Measurements from ENCODE around the gene OR14C36.

OR14C36 gene

DNA sequence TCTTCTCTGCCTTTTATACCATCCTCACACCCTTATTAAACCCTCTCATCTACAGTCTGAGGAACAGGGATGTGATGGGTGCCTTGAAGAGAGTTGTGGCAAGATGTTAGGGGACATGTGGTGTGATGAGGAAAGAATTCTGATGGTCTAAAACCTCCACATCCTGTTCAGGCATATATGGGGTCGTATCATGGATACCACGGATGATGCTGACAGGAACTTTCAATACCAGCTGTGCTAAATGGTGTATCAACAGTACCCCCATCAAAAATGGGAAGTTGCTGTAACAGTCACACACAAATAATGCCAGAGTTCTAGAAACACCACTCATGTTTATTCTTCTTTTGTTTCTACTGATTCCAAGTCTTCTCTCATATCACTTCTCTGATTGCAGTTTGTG is 39.9 kb downstream of the OR14C36 start (continued):
- TF ChIP-seq, protein P1, sequence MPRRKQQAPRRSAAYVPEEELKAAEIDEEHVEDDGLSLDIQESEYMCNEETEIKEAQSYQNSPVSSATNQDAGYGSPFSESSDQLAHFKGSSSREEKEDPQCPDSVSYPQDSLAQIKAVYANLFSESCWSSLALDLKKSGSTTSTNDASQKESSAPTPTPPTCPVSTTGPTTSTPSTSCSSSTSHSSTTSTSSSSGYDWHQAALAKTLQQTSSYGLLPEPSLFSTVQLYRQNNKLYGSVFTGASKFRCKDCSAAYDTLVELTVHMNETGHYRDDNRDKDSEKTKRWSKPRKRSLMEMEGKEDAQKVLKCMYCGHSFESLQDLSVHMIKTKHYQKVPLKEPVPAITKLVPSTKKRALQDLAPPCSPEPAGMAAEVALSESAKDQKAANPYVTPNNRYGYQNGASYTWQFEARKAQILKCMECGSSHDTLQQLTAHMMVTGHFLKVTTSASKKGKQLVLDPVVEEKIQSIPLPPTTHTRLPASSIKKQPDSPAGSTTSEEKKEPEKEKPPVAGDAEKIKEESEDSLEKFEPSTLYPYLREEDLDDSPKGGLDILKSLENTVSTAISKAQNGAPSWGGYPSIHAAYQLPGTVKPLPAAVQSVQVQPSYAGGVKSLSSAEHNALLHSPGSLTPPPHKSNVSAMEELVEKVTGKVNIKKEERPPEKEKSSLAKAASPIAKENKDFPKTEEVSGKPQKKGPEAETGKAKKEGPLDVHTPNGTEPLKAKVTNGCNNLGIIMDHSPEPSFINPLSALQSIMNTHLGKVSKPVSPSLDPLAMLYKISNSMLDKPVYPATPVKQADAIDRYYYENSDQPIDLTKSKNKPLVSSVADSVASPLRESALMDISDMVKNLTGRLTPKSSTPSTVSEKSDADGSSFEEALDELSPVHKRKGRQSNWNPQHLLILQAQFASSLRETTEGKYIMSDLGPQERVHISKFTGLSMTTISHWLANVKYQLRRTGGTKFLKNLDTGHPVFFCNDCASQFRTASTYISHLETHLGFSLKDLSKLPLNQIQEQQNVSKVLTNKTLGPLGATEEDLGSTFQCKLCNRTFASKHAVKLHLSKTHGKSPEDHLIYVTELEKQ (tag by site-specific recombination; IDR thresholded peaks at IDR 0.05; ENCODE audit: borderline replicate concordance), result no peak
- TF ChIP-seq ZNF248 (tag by site-specific recombination; IDR thresholded peaks at IDR 0.05) (no peak), ZNF394 (tag by site-specific recombination; IDR thresholded peaks at IDR 0.05; ENCODE audit: borderline replicate concordance) (no peak), ZNF174 (tag by site-specific recombination; IDR thresholded peaks at IDR 0.05) (no peak), ZNF391 (tag by site-specific recombination; IDR thresholded peaks at IDR 0.05; ENCODE audit: borderline replicate concordance, low read depth) (no peak), GFI1B (tag by site-specific recombination; IDR thresholded peaks at IDR 0.05) (no peak), ZNF324 (tag by site-specific recombination; IDR thresholded peaks at IDR 0.05) (no peak)
- TF ChIP-seq, protein P2, sequence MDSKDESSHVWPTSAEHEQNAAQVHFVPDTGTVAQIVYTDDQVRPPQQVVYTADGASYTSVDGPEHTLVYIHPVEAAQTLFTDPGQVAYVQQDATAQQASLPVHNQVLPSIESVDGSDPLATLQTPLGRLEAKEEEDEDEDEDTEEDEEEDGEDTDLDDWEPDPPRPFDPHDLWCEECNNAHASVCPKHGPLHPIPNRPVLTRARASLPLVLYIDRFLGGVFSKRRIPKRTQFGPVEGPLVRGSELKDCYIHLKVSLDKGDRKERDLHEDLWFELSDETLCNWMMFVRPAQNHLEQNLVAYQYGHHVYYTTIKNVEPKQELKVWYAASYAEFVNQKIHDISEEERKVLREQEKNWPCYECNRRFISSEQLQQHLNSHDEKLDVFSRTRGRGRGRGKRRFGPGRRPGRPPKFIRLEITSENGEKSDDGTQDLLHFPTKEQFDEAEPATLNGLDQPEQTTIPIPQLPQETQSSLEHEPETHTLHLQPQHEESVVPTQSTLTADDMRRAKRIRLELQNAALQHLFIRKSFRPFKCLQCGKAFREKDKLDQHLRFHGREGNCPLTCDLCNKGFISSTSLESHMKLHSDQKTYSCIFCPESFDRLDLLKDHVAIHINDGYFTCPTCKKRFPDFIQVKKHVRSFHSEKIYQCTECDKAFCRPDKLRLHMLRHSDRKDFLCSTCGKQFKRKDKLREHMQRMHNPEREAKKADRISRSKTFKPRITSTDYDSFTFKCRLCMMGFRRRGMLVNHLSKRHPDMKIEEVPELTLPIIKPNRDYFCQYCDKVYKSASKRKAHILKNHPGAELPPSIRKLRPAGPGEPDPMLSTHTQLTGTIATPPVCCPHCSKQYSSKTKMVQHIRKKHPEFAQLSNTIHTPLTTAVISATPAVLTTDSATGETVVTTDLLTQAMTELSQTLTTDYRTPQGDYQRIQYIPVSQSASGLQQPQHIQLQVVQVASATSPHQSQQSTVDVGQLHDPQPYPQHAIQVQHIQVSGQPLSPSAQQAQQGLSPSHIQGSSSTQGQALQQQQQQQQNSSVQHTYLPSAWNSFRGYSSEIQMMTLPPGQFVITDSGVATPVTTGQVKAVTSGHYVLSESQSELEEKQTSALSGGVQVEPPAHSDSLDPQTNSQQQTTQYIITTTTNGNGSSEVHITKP (tag by site-specific recombination; IDR thresholded peaks at IDR 0.05), result no peak

DNA sequence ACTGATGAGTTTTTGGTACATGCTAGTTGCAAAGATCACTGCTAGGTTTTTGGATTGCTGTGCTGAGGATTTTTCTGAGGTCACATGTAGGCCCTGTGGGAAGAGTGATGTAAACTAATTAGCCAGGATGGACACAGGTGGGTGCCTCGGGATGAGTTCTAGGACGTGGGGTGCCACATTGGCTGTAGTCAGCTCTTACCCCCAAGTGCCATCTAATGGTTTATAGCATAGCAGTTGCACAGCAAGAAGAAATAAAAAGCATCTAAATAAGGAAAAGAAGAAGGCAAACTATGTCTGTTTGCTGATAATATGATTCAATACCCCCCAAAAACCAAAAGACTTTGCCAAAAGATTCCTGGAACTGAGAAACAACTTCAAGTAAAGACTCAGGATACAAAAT is 44.5 kb downstream of the OR14C36 start:
- no peak overlapping the region for H3K27ac ChIP-seq (ENCODE audit: extremely low read depth, low read depth, low read length)
- ChIA-PET CTCF (no interaction called here), POLR2A (no interaction called here)
- H3K4me1 ChIP-seq (ENCODE audit: control insufficient read depth, insufficient read depth, low read length), result no peaks in the 10 kb centered on the region
- no peaks in the 10 kb centered on the region for H3K9me3 ChIP-seq (ENCODE audit: control insufficient read depth, insufficient read depth, low read depth, low read length)
- no peaks in the 10 kb centered on the region for H3K36me3 ChIP-seq (ENCODE audit: control insufficient read depth in 2 of 2, insufficient read depth in 1 of 2, low read length in 2 of 2)
- H3K4me3 ChIP-seq (ENCODE audit: low read depth, low read length), result no peak overlapping the region
- TF ChIP-seq GLIS1 (tag by site-specific recombination; IDR thresholded peaks at IDR 0.05) (no peak), ZBTB7A (tag by site-specific recombination; IDR thresholded peaks at IDR 0.05; ENCODE audit: low read depth) (no peak), ZNF791 (tag by site-specific recombination; IDR thresholded peaks at IDR 0.05) (no peak), ZNF558 (tag by site-specific recombination; IDR thresholded peaks at IDR 0.05) (no peak), ZNF654 (tag by site-specific recombination; IDR thresholded peaks at IDR 0.05; ENCODE audit: low read depth) (no peak), ZNF596 (tag by site-specific recombination; IDR thresholded peaks at IDR 0.05) (no peak), YY2 (tag by site-specific recombination; IDR thresholded peaks at IDR 0.05) (no peak), ZNF560 (tag by site-specific recombination; IDR thresholded peaks at IDR 0.05; ENCODE audit: borderline replicate concordance) (no peak)
- TF ChIP-seq, protein P3, sequence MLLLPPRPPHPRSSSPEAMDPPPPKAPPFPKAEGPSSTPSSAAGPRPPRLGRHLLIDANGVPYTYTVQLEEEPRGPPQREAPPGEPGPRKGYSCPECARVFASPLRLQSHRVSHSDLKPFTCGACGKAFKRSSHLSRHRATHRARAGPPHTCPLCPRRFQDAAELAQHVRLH (tag by site-specific recombination; IDR thresholded peaks at IDR 0.05), result no peak
- TF ChIP-seq, protein P4, sequence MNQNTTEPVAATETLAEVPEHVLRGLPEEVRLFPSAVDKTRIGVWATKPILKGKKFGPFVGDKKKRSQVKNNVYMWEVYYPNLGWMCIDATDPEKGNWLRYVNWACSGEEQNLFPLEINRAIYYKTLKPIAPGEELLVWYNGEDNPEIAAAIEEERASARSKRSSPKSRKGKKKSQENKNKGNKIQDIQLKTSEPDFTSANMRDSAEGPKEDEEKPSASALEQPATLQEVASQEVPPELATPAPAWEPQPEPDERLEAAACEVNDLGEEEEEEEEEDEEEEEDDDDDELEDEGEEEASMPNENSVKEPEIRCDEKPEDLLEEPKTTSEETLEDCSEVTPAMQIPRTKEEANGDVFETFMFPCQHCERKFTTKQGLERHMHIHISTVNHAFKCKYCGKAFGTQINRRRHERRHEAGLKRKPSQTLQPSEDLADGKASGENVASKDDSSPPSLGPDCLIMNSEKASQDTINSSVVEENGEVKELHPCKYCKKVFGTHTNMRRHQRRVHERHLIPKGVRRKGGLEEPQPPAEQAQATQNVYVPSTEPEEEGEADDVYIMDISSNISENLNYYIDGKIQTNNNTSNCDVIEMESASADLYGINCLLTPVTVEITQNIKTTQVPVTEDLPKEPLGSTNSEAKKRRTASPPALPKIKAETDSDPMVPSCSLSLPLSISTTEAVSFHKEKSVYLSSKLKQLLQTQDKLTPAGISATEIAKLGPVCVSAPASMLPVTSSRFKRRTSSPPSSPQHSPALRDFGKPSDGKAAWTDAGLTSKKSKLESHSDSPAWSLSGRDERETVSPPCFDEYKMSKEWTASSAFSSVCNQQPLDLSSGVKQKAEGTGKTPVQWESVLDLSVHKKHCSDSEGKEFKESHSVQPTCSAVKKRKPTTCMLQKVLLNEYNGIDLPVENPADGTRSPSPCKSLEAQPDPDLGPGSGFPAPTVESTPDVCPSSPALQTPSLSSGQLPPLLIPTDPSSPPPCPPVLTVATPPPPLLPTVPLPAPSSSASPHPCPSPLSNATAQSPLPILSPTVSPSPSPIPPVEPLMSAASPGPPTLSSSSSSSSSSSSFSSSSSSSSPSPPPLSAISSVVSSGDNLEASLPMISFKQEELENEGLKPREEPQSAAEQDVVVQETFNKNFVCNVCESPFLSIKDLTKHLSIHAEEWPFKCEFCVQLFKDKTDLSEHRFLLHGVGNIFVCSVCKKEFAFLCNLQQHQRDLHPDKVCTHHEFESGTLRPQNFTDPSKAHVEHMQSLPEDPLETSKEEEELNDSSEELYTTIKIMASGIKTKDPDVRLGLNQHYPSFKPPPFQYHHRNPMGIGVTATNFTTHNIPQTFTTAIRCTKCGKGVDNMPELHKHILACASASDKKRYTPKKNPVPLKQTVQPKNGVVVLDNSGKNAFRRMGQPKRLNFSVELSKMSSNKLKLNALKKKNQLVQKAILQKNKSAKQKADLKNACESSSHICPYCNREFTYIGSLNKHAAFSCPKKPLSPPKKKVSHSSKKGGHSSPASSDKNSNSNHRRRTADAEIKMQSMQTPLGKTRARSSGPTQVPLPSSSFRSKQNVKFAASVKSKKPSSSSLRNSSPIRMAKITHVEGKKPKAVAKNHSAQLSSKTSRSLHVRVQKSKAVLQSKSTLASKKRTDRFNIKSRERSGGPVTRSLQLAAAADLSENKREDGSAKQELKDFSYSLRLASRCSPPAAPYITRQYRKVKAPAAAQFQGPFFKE (tag by site-specific recombination; IDR thresholded peaks at IDR 0.05; ENCODE audit: borderline replicate concordance), result no peak
- TF ChIP-seq, protein P5, sequence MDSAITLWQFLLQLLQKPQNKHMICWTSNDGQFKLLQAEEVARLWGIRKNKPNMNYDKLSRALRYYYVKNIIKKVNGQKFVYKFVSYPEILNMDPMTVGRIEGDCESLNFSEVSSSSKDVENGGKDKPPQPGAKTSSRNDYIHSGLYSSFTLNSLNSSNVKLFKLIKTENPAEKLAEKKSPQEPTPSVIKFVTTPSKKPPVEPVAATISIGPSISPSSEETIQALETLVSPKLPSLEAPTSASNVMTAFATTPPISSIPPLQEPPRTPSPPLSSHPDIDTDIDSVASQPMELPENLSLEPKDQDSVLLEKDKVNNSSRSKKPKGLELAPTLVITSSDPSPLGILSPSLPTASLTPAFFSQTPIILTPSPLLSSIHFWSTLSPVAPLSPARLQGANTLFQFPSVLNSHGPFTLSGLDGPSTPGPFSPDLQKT (IDR thresholded peaks at IDR 0.05; ENCODE audit: borderline replicate concordance, low read depth, low read length), result no peak
- TF ChIP-seq, protein P6, sequence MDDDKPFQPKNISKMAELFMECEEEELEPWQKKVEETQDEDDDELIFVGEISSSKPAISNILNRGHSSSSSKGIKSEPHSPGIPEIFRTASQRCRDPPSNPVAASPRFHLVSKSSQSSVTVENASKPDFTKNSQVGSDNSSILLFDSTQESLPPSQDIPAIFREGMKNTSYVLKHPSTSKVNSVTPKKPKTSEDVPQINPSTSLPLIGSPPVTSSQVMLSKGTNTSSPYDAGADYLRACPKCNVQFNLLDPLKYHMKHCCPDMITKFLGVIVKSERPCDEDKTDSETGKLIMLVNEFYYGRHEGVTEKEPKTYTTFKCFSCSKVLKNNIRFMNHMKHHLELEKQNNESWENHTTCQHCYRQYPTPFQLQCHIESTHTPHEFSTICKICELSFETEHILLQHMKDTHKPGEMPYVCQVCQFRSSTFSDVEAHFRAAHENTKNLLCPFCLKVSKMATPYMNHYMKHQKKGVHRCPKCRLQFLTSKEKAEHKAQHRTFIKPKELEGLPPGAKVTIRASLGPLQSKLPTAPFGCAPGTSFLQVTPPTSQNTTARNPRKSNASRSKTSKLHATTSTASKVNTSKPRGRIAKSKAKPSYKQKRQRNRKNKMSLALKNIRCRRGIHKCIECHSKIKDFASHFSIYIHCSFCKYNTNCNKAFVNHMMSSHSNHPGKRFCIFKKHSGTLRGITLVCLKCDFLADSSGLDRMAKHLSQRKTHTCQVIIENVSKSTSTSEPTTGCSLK (tag by site-specific recombination; IDR thresholded peaks at IDR 0.05), result no peak

All from HEK293 (cell line).